ENCODE results near the gene ECT2L.
"Not testable (repeated sequence)": the region's sequence is repeated elsewhere in the genome, so short reads cannot be mapped to it uniquely, and the experiment has no call there.

ECT2L gene

GRCh38 chr6:138863321-138863720 is 67.4 kb downstream of the ECT2L start:
- DNase-seq, result no peak

- no peak for DNase-seq
Observed at GRCh38 chr6:138864343-138864890, 68.5 kb downstream of the ECT2L start.

- no peak for DNase-seq
Observed at GRCh38 chr6:138865480-138866109, 69.7 kb downstream of the ECT2L start.

- DNase-seq, result no peak
Observed at GRCh38 chr6:138868181-138868580, 72.3 kb downstream of the ECT2L start.

GRCh38 chr6:138869398-138869797 is 73.5 kb downstream of the ECT2L start:
- DNase-seq, result no peak

- peak; percentile 17 for DNase-seq
Observed at GRCh38 chr6:138873191-138873590, 77.3 kb downstream of the ECT2L start.

GRCh38 chr6:138882369-138883017 is 86.6 kb downstream of the ECT2L start:
- DNase-seq, result no peak

GRCh38 chr6:138885156-138885819 is 89.4 kb downstream of the ECT2L start:
- DNase-seq, result no peak

GRCh38 chr6:138891255-138891986 is 95.5 kb downstream of the ECT2L start:
- DNase-seq, result no peak

GRCh38 chr6:138896104-138896756 is 100.3 kb downstream of the ECT2L start:
- DNase-seq, result no peak

- no peak for DNase-seq
Observed at GRCh38 chr6:138897031-138897430, 101.1 kb downstream of the ECT2L start.

- DNase-seq, result no peak
Observed at GRCh38 chr6:138907167-138907566, 111.3 kb downstream of the ECT2L start.

GRCh38 chr6:138909511-138909910 is 113.6 kb downstream of the ECT2L start:
- DNase-seq, result no peak

GRCh38 chr6:138909975-138910374 is 114.1 kb downstream of the ECT2L start:
- DNase-seq, result no peak

GRCh38 chr6:138912308-138912707 is 116.4 kb downstream of the ECT2L start:
- no peak for DNase-seq

- DNase-seq, result no peak
Observed at GRCh38 chr6:138914701-138915100, 118.8 kb downstream of the ECT2L start.

GRCh38 chr6:138920906-138921305 is 125.0 kb downstream of the ECT2L start:
- DNase-seq, result no peak

- no peak for DNase-seq
Observed at GRCh38 chr6:138923561-138923960, 127.7 kb downstream of the ECT2L start.

- DNase-seq, result no peak
Observed at GRCh38 chr6:138925806-138926205, 129.9 kb downstream of the ECT2L start.

GRCh38 chr6:138926579-138926978 is 130.7 kb downstream of the ECT2L start:
- no peak for DNase-seq

GRCh38 chr6:138931660-138932059 is 135.8 kb downstream of the ECT2L start:
- no peak for DNase-seq

GRCh38 chr6:138936873-138937272 is 141.0 kb downstream of the ECT2L start:
- not testable (repeated sequence) for DNase-seq
